HG02763 (cell line): Measurements from ENCODE around the gene IFI27.

Source experiments
- ATAC-seq: cut with Tn5 transposase; IDR thresholded peaks from one replicate; pipeline ENCODE4 v1.9.1; 2021; ENCODE audit warnings: mild to moderate bottlenecking, moderate library complexity; ENCODE audit not compliant: unreplicated experiment

Gene IFI27

DNA sequence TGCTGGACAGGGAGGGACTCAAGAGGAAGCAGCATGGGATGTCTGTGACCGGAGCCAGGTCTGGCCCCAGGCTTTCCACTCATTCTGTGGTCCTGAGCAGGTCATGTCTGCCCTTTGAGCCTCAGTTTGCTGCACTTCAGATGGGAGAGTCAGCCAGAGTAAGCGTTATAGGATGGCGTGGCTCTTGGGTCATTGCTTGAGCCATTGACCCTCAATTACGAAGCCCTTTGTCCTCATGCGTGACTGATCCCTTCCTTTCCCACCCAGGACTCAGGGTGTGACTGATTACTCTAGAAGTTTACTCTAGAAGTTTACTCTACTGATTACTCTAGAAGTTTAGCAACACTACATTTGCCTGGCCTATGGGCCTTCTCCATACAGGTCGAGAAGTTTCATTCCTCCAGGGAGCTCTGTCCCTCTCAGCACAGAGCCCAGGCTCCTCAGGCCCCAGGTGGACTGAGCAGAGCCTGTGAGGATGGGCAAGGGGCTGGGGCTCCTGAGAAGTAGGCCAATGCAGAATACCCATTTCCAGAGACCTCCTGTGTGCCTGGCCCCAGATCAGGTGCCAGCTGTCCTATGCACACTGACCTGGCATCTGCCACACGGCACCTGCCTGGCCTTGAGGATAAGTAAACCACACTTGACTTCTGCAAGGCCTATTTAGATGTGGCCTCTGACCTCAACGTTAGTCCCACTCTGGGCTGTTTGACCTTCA lies 7.6 kb upstream of the IFI27 start:
- ATAC-seq = no peak

DNA sequence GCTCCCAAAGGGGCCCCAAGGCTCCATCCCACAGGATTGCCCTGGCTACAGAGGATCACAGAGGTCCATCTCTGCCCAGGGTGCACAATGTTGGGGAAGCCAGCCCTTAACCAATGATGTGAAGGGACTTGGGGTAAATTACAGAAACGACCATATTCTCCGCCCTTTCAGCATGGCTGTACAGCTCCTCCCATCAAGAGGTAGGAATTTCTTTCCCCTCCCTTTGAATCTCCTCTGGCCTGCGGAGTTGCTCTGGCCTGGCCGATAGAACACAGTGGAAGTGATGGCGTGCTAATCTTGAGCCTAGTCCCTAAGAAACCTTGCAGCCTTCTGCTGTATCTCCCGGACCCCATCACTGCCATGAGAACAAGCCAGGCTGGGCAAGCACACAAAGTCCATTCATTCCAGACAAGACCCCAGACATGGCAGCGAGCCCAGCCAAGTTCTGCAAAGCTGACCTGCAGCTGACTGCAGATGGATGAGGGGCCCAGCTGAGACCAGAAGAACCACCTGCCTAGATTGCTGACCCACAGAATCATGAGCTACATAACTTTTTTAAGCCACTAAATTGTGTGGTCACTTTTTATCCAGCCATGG lies 6.9 kb upstream of the IFI27 start:
- no peak for ATAC-seq

DNA sequence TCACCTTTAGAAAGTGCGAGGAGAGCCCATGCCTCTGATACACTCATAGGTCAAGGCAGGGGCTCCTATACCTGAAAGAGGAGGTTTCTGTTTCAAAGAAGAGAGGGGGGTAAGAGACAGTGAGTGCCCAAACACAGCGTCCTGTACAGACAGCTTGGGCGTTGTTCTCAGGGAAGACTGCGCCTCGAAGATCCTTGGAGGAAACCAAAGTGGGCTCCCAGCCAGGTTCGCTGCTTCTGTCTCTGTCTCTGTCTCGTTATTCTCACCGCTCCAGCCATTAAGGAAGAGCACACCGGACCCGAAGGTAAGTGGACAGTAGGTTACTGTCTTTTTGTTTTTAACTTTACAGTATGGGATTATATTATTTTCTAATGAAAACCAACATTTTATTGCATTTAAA lies 5.8 kb upstream of the IFI27 start:
- ATAC-seq = no peak

DNA sequence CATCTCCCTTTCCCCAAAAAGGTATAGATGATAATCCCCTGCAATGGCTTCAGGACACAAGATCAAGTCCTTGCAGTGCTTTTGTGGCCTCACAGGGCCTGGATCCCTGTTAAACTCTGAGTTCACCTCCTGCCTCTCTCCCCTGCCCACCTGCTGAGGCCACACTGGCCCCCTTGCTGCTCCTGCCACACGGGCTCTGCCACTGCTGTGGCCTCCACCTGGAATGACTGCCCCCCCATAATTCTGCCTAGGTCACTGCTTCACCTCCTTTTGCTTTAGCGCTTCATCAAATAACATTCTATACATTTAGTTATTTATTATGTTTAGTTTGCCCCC lies 653 bp upstream of the IFI27 start:
- no peak for ATAC-seq

DNA sequence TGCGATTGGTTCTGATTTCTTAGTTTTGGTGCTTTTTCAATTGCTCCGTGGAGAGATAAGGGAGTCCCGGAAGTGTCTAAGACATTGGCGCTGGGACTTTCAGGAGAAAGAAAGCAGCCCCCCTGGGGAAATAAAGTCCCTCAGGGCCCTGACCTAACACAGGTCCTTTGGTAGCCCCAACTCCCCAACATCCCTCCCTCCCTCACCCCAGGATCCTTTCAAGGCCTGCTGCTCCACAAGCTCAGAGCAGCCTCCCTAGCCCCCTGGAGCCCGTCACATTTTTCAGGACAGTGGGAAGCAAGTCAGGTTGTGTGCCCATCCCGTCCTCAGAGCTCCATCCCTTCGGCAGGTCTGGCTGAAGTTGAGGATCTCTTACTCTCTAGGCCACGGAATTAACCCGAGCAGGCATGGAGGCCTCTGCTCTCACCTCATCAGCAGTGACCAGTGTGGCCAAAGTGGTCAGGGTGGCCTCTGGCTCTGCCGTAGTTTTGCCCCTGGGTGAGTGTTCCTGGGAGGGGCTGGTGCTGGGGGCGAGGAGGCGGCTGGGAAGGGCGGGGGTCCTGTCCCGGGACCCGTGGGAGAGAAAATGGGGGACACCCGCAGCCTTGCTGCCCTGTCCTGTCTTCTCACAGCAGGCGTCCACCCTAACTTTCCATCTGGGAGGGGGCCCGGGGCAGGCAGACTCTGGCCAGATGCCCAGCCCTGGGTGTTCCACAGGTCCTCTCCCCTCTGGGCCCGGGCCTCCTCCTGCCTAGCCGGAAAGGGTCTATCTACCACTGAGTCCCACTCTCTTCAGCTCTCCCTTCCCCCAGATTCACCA lies 950 bp downstream of the IFI27 start:
- ATAC-seq = no peak

DNA sequence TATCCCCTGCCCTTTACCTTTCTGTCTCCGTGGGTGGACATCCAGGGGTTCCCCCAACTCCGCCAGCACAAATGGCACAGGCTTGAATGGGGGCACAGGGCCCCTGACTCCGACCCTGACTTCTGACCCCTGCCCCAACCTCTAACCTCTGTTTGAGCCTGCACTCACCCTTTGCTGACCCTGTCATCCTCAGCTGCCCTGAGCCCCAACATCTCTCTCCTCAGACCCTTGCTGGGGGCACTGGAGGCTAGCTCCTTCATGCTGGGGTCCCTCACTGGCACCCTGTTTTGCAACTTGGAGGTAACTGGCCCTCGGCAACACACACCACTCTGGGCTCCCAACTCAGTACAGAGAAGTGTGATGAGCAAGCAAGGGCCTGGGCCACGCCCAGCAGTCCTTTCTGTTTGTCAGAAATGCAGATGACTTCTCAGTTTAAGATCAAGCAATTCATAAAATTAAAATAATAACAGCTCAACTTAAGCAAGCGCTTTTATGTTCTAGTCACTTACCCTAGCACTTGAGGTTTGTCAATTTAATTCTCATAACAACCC lies 2.1 kb downstream of the IFI27 start:
- no peak for ATAC-seq

DNA sequence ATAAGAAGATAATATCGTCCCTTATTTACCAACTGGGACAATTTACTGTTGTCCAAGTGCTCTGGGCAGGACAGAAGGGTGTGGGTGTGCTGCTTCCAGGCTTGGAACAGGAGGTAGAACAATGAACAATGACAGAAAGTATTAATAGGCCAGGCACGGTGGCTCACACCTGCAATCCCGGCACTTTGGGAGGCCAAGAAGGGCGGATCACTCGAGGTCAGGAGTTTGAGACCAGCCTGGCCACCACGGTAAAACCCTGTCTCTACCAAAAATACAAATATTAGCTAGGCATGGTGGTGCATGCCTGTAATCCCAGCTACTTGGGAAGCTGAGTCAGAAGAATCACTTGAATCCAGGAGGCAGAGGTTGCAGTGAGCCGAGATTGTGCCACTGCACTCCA lies 2.5 kb downstream of the IFI27 start:
- ATAC-seq = no peak

DNA sequence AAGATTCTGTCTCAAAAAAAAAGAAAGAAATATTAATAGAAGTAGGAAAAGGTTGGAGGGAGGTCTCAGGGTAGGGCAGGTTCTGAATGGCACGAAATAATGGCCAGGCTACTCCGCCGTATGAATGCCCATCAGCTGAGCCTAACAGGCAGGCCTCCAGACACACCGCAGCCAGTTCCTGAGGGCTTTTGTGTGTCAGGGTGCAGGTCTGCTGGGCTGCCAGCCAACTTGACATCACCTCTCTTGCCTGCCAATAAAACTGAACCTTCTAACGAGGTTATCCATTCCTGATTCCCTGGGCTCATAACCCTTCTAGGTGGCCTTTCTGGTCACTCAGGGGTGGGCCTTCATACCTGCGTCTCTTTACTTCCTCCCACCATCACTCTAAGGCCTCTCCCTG lies 3.0 kb downstream of the IFI27 start:
- no peak for ATAC-seq

DNA sequence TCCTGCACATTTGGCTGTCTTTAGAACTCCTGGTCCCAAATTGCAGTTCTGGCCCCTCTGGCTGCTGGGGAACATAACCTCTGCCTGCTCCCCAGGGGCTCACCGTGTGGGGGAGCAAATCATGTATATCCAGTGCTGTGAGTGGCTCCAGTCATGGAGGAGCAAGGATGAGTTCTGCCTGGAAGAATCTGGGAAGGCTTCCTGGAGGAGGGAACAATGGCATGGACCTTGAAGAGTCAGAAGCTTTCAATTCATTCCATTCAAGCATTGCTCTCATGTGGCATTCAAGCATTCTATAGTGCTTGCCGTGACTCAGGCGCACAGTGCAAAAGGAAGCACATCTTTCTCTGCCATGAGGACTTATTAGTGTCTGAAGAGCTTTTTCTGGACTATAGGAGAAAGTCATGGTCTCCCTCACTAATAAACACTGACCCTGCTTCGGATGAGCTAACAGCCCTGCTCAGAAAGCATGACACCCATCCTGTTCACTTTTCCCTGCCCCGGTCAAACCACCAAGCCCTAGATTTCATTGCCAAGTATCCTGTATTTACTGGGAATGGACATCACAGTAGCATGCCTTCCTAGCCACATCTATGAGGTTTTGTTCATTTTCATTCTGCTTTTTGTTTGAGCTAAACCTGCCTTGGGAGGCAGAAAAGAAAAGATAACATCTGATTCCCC lies 3.5 kb downstream of the IFI27 start:
- no peak for ATAC-seq

DNA sequence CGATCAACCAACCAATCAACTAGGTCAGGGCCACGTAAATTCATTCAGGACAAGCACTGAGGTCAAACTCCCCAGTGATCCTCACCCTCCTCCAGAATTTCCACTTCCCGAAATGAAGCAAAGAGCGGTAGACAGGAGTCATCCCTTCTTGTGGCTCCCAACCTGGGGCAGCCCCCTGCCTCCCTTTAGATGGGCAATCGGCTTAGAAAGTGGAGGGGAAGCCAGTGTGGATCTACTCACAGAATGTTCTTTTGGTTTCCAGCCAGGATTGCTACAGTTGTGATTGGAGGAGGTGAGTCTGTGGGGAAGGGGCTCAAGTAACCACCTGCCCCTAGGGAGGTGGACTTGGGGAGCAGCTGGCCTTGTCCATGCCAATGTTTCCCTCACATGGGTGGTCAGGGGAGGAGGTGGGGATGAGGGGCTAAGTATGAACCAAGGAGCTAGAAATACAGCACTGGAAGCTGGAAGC lies 4.1 kb downstream of the IFI27 start:
- ATAC-seq = no peak

DNA sequence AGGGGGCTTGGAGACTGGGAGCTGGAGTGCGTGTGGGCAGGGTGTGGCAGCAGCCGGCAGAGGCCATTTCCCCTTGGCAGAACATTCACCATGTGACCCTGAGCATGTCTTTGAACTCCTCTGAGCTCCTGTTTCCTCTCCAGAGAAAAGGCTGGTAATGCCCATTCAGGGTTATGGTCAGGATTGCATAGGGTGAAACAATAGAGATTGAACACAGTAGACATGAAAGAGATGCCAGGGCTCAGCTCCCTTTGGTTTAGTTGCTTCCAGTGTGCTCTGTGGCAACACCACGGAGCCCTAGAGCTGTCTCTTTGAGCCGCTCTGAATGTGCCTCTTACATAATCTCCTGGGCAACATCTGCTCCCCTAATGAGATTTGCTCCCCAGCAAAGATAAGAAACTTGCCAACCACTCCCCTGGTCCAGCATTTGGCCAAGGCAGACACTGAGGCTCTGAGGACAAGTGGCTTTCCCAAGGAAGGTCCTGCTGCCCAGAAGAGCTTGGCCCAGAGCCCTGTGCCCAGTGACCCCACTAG lies 4.6 kb downstream of the IFI27 start:
- ATAC-seq = no peak

DNA sequence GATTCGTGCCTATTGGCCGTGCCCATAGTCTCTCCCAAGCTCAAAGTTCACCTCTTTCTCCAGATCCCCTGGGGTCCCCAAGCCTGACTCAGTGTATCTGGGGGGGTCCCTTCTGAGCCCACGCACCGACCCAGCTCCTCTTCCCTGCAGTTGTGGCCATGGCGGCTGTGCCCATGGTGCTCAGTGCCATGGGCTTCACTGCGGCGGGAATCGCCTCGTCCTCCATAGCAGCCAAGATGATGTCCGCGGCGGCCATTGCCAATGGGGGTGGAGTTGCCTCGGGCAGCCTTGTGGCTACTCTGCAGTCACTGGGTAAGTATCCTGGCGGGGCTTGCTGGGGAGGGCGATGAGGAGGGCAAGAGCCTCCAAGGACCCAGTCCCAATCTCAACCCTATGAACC lies 5.1 kb downstream of the IFI27 start:
- no peak for ATAC-seq

DNA sequence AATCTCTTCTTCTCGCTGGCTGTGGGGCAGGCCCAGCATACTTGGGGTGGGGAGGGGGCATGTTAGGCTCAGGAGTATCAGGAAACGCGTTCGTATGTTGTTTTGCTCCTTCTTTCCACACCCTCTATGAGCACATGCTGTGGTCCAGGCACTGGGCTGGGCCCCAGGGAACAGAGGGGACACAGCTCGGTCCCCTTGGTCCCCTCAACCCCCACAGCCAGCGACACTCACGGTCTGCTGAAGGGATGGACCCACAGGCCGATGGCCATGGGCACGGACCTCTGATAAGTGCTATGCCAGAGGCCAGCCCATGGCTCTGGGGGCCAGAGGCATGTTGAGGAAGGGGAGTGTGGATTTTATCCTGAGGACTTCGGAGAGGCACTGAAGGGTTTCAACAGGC lies 6.2 kb downstream of the IFI27 start:
- no peak for ATAC-seq

DNA sequence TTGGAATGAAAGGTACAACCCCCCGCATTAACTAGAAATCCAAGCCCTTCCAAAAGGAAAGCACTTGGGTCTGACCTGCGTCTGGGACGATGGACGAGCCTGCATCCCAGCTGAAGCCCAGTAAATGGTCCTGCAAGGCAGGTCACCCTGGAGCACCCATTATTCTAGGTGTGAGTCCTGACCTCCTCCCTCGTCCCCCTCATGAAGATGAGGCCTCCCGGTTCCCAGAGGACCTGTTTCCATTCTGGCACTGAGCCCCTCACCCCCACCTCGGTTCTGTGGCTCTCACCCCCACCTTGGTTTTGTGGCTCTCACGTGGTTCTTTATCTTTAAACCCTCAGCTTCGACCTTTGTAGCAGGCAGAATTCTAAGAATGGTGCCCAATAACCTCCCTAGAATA lies 7.3 kb downstream of the IFI27 start:
- ATAC-seq = no peak

DNA sequence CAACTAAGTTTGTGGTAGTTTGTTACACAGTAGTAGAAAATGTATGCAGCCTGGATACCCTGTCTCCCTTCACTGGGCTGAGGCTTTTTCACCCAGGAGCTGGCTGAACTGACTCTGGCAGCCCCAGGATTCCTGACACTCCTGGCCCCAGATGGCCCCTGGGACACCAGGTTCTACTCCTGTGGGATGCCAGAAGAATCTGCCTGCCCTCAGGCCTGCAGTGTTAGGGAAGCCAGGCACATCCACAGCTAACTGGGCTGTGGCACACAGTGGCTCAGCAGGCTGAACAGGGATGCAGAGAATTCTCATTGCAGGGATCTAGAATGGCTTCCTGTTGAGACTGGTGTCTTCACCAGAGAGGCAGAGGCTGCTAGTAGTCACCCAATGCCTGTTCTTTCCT lies 8.5 kb downstream of the IFI27 start:
- ATAC-seq = no peak

DNA sequence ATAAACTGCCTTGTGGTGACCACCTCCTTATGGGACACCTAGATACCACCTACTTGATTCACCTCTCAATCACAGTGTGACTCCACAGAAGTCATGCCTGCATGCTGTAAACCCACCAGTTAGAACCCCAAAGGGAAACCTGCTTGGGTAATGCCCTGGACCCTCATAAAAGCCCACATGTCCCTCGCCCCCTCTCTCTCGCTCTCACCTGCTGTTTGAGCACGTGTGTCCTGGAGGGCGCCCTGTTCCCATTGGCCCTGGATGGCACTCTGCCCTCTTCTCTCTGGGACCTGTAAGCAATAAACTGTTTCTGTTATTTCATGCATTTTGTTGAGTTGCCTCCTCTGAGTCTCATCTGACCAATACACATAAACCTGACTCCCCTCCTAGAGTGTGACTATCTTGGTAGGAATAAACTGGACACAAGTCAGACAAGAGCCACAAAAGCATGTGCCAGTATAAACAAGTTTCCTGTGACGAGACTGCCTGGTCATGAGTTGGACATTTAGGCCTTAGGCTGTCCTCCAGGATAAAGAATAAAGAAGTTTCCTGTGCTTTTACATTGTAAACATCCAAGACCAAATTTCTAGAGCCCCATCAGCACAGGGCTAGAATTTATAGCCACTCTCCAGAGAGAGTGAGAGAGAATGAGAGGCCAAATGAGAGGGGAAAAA lies 10.3 kb downstream of the IFI27 start:
- no peak for ATAC-seq

DNA sequence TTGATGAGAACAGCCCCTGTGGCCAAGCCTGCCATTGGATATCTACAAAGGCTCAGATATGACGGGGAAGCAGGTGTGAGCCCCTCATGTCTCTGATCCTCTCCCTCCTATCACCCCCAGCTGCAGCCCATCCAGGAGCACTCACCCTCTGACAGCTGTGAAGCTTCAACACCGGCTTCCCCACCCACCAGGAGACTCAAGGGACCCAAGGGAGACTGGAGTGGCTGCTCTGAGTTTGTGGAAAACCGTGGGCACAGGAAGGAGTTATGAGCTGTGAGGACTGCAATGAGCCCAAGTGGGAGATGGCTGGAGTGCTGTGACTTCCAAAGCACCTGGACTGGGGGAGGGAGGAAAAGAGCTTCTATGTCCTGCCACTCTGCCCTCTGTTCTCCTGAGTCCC lies 10.9 kb downstream of the IFI27 start:
- ATAC-seq = no peak

DNA sequence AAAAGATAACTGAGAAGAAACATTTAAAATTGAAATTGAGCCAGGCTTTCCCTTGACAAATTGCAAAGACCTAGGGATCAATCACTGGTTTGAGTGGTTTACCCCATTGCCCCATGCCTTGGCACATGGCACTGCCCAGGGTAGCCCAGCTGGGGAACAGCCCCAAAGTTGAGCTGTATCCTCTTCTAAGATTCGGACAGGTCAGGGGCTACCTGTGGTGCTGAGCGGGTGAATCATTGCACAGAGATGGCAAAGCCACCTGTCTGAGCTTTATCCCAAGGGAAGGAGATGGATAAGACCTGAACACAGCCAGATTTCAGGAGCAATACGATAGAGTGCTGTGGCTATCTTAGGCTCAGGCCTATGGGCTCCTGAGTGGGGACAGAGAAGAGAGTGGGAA lies 11.9 kb downstream of the IFI27 start:
- no peak for ATAC-seq

DNA sequence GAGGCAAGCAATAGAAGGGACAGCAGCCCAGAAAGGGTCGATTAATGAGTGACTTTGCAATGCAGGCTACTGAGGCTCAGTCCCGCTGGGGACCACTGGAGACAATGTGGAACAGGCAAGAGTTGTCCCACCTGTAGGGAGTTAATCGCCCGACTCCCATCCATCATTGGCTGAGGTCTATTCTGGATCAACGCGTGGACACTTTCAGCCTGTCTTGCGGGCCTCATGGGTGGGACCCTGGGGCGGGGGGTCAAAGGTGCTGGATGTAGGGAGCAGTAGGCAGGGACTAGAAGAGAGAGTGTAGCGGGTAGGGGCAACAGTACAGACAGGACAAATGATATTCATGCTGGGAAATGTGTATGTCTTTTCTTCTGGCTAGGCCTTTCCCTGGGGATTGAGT lies 12.8 kb downstream of the IFI27 start:
- no peak for ATAC-seq

DNA sequence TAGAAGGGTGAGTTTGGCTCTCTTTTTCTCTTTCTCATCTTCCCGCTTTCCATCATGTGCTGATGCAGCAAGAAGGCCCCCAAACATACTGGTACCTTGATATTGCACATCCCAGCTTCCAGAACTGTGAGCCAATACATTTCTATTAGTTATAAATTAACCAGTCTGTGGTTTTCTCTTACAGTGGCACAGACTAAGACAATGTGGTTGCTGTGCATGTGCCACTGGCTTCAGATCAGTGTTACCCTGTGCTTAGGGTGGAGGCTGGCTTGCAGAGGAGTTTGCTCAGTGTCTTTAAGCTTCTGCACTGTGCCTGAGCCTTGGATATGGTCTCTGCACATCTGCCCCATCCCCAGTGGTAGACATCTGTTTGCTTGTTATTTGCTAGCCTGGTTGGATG lies 13.3 kb downstream of the IFI27 start:
- no peak for ATAC-seq
